Stimulated activated CD8-positive, alpha-beta memory T cell treated with anti-CD3 and anti-CD28 coated beads, Interleukin-4, amount 100 ng/mL, for 4 hours (primary cell): ENCODE data around the gene NLGN4X.

Experiments
- DNase-seq, 2 donors: peaks; one replicate each; pipeline ENCODE4 v3.0.0-alpha.2; 2020; ENCODE audit warnings: low read depth in 2 of 2, low spot score in 1 of 2

The NLGN4X gene

DNA sequence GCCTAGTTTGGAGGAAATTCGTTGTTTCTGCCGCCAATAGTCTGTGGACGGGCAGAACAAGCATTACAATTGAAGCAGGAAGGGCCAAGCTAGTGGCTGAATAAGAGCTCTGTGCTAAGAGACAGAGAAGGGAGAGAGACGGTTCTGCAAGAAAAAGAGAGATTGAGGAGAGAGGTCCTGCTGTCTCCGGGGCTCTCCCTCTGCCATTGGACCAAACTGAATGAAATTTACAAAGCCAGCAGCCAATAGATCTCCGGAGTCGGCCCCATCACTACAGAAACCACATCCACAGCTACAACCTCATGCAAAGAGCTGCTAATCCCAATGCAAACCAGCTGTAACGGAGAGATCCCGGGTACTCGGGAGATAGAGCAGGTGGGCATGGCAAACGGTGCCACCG, at the start of gene NLGN4X:
NLGN4X (minus strand) TSS at position 148 of the 400 bp plus-strand sequence. CDS start 77,401 bp downstream, outside the sequence.
- no peak for DNase-seq

DNA sequence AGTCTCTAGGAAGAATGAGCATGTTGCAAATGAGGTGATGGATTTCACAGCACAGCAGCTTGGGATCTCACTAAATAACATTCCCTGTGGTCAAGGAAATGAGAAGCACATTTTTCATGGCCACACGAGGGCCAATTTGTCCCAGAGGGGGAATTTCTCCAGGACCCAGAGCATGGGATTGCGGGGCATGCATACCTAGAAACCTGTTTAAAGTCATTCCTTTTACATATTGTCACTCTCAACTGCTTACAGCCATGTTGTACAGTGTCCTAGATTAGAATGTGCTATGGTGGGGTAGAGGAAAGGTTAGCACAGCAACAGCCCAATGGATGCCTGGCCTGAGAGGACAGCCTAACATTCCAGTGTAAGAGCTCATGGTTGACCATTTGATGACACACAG, 37.4 kb upstream of the NLGN4X start:
- no peak for DNase-seq

DNA sequence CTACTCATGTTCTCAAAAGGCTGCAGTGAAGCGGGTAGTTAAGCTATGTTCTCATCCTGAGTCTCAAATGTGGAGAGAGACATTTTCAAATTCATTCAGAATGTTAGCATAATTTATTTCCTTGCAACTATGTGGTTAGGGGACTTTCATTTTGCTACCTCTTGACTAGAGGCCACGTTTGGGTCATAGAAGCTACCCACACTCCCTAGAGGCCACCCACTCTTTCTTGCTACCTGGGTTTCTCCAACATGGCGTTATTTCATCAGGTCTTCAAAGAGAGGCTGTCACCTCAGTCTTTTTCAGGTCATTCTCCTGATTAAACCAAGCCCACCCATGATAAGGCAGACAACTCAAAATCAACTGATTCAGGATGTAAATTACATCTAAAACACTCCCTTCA, 34.3 kb upstream of the NLGN4X start:
- DNase-seq = no peak

DNA sequence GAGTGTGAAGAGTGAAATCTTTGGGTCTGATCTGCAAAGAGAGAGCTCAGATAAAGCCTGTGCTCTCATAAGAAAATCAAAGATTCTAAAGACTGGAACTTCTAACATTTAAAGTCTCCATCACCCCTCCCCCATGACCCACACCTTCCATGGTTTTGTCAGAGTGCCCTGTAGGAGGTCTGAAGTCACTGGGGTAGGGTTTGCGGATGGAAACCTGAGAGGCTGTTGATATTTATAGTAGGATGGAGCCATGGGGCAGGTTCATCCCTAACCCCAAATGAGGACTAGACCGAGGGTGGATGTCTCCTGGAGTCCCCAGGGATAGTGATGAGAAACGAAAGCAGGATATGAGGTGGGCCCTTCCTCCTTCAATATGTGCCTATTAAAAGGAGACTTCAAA, 28.4 kb upstream of the NLGN4X start:
- DNase-seq = no peak

DNA sequence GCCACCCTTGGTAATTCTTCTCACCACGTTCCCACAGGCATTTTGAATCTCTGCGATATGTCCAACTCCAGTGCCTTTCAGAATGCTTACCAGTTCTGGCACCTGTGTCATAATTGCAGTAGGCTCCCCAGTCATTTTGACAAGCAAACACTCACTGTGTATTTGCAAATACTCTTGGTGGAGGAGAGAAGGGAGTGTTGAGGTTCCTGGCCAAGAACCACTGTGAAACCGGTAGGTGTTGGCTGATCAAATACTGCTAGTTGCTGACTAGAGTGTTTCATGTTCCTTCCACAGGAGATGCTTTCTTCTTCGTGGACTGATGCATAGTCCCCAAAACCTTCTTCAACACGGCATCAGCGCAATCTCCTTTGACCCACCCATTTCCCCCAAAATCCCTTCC, 16.0 kb upstream of the NLGN4X start:
- no peak for DNase-seq

DNA sequence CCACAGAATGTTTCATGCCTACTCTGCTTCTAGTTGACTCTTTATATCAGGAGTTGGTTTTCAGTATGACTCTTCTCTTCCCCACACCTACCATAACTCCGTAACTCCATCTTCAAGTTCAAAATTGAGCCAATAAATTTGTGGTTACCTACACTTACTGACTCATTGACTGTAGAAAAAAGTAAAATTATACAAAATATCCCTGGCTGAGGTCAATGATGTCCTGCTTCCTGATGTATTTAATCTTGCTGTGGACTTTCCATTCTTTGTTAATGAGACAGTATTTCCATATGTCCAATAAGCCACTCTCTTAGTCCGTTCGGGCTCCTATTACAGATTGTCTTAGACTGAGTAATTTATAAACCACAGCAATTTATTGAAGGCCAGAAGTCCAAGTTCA, 9.9 kb upstream of the NLGN4X start:
- DNase-seq = no peak

DNA sequence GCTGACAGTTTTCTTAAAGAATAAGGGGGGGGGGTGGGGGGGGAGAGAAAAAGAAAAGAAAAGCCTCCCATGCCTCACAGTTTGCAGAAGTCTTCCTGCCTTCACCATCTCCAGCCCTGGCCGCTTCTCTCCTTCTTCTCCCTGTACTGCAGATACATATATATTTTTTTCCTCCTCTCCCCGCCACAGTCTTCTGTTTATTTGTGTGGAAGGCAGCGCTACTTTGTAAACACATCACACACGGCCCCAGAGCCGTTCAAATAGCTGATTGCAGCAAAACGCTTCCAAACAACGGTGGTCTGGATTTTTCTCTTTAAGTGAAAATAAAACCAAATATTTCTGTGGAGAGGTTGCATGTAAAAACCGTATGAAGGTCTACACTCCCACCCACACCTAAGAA, 732 bp downstream of the NLGN4X start:
- no peak for DNase-seq

DNA sequence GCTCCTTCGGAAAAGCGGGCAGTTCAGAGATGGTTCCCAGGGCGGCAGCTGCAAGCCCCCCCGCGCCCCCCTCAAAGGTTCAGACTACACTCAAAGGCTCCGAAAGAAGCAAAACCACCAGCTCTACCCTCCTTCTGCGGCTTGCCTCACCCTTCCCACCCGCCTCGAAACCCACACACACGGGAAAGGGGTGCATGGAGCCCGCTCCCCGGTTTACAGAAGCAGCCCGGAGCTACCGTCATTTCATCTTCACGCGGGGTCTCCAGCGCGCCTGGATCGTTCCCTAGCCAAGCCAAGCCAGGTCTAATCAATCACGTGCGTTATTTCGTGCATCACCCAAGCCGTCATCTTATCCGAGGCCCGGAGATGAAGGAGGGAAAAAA, 1.2 kb downstream of the NLGN4X start:
- DNase-seq = no peak

DNA sequence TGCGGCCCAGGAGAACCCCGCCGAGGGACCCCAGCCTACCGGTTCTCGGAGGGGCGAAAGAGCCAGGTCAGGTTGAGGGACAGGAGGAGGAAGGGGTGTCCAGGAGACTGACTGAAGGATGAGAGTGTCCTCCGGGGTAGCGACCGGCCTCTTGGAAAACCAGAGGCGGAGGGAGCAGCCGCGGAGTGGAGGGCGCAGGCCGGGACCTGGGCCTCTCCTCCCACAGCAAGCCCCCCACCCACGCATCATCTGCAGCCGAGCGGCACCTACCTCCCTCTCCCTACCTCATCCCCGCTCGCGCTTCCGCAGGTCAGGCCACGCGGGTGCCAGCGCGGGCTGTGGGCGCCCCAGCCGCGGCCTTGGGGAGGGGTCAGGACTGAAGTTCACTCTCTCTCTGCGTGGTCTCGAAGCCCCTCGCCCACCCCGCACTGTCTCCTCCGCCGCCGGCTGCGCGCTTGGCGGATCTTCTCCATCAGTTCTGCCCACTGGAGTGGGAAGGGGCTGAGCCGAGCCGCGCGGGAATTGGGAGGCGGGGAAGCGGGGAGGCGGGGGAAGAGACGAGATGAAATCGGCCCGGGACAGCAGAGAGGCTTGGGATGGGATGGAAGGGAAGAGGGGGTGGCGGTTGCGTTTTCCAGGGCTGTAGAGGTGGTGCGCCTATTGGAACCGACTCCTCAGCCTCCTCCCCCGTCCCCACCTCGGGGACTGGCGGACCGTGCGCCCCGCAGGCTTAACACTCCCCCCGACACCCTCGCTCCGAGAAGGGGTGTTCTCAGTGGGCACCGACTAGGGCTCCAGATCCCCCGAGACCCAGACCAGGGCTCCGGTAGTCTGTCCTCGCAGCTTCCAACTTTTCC, 1.8 kb downstream of the NLGN4X start:
- DNase-seq = no peak

DNA sequence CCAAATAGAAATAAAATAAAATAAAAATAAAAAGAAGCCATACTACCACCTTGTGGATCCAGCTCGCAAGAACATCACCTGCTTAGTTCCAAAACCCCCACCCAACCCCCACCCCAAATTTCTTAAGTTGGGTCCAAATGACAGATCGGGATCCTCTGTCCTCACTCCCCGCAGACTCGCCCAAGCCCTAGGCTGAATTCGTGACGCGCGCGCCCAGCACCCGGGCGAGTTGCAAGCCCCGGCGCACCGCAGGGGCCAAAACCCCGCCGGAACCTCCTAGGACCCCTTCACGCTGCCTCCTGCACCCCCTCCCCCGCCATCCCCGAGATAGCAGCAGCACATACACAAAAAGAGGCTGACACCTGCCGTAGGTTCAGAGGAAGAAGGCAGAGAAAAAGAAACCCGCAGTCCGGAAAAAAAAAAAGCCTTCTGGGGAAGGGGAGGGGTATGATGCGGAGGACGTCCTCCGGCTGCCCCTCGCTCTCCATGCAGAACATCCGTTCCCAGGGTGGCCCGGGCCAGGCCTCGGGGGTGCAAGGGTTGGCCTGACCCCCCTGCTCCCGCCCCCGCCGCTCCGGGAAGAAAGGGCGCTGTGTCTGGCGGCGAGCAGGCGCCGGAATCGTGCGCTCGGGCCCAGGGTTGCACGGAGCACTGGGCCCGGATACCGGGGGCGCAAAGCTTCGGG, 2.6 kb downstream of the NLGN4X start:
- no peak for DNase-seq

DNA sequence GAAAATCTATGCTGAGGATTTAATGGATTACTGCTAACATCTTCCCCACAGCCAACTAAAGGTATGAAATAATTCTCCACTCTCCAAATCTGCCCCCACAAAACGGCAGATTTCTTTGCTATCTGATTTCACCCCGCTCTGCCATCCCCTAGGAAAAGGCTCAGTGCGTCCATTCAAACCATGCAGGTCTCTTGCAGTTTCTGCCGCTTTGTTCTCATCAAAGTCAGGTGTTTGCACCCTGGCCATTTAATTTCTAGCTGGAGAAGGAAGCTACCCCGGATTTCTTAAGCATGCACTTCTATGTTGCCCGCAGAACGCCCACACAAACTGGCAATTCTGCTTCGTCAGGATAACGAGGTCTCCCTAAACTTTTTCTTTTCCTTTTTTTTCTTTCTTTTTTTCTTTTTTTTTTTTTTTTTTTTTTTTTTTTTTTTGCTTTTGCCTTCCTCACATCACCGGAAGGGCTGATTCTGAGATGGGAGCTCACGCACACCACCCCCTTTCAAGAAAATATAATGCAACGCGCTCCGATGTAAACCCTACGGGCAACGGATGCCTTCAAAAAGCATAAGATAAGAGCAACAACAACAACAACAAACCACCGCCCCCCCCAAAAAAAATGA, 3.3 kb downstream of the NLGN4X start:
- no peak for DNase-seq

DNA sequence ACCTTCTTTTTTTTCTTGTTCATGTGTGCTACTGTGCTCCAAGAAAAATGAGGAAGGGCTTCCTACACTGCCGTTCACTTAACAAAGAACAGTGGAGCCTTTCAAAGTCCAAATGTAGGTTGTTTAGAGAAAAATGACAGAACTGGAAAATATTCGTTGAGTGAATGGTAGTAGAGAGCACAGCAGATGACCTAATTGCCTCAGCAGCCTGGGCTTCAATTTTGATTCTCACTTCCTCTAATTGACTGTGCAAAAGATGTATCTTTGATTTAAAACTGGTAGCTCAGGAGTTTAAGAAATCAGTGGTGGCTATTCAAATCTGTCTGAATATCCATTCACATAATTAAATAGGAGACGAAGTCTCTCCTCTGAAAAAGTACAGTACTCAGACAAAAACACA, 5.2 kb downstream of the NLGN4X start:
- no peak for DNase-seq

DNA sequence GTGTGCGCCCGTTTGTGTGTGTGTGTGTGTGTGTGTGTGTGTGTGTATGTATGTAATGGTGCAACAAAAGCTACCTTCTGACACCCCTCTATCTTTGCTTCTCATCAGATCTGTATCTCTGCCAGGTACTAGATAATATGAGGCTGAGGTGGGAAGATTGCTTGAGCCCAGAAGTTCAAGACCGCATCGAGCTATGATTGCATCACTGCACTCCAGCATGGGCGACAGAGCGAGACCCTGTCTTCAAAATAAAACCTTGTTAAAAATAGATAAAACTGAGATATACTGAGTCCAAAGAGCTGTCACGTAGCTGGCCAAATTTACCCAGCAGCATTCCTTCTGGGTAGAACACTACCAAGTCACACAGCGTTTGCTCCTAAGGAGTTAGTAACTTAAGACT, 18.4 kb downstream of the NLGN4X start:
- DNase-seq = no peak

DNA sequence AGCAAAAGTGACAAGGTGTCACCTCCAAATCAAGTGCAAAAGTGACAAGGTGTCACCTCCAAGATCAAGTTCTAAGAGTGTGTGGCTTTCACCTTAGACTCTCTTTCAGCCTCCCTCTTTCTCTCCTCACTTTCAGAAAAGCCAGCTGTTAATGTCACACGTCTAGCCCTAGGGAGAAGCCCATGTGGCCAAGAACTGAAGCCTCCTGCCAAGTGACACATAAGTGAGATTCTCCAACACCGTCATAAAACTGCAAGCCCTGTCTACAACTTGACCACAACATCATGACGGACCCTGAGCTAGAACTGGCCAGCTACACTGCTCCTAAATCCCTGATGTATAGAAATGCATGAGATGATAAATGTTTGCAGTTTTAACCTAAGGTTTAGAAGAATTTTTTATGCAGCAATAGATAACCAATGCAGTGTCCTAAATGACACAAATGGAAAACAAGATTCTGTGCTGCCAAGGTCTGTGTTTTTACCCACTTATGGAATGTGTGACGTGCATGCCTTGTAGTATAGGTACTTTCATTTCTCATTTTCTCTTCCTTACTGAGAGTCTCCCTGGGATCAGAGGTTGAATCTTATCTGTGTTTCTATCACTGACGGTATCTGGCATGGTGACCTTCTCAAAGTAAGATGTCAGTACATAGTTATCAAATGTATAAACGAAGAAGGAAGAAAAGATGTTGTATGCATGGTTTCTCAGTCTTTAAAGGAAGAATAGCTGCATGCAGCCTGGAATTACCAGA, 25.0 kb downstream of the NLGN4X start:
- DNase-seq = no peak

DNA sequence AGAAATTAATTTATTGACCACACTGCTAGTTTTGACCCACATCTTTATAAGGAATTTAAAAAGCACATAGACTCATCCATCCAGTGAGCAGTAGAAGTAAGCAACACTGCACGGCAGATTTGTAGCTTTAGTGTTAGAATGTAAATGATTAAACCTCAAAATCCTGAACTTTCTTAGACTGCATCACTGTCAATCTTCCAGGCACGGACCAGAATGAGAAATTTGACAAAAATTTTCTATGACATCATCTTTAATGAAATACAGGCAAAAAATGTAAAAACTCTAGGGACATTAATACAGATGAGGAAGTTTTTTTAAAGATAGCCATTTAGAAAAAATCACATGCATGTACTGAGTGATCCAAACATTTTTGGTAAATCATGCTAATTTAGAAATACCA, 29.2 kb downstream of the NLGN4X start:
- no peak for DNase-seq

DNA sequence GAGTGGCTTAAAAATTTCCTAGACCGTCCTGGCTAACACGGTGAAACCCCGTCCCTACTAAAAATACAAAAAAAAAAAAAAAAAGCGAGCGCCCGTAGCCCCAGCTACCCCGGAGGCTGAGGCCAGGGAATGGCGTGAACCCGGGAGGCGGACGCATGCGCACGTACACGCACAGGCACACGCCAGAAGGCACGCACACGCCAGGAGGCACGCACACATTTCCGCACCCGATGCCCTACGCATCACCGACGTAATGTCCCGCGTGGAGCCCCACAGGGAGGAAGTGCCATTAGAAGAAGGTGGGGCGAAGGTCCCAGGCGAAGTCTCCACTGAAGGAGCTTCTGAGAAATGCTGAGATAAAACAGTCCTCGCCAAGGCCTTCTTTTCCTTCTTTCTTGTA, 41.4 kb downstream of the NLGN4X start:
- no peak for DNase-seq

DNA sequence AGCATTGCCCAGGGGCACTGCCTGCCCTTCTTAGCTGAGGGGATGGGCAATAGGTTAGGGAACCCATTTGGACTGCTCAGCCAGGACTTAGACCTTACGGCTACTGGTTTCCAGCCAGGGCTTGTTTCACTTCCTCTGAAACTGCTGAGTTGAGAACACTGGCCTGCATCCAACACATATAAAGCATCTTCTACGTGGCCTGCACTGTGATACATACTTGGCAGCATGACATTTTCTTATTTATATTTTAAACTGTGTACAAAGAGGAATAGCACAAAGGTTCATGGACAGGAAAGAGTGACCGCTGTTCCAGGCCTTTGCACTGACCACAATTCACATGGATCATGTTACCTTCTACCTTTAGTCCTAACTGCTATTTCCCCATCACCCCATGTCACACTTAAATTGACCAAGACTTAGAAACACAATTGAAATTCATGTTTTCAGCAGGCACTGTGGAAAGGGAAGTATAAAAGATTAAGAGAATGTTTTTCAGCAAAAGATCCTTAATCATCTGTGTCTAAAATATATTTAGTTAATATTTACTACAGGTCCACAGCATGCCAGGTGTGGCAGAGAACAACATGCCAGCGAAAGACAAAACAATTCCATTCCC, 43.7 kb downstream of the NLGN4X start:
- no peak for DNase-seq

DNA sequence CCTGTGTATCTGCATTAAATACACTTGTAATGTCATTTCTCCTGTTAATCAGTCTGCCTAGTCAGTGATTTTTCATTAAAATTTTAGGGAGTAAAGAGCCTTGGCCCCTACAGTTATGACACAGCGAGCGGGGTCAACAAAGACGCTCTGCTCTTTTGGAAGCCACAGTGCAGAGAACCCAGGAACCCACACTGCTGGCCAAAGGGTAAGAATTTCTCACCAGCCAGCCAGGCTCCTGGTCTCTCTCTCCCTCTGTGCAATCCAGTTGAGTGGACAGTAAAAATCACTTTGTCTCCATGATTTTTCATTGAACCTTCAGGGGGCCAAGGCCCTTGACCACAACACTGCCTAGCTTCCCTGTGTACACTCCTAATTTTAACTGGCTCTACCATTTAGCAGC, 52.8 kb downstream of the NLGN4X start:
- DNase-seq = no peak

DNA sequence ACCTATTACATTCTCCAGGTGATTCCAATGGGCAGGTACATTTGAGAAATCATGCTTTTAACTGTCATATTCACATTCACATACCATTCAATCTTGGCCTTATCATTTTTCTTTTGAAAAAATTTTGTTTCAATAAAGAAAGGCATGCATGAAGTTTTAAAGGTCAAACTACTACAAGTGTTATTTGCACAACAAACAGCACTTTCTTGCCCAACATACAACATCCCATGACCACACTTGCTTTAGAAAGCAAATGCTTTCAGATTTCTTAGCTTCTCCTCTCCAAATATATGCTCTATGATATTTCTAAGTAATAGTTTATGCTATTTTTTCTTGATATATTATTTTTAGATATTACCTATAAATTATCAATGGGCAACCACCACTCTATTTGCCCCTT, 58.2 kb downstream of the NLGN4X start:
- no peak for DNase-seq

DNA sequence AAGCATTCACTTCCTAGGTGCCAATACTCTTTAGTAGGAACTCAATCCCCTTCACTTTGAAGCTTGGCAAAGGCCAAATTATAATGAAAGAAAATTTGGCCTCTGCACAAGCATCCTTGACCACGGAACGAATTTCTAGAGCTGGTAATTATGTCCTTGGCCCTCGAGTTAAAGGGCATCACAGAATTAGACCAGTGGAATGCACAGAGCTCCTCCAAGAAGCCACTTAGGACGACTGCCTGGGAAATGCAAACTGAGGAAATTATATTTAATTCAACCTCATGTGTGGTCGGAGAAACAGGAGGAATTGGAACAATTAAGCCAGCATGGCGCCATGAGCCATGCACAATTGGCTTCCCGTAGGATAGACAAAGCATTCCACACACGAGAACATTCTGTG, 59.3 kb downstream of the NLGN4X start:
- DNase-seq = no peak

DNA sequence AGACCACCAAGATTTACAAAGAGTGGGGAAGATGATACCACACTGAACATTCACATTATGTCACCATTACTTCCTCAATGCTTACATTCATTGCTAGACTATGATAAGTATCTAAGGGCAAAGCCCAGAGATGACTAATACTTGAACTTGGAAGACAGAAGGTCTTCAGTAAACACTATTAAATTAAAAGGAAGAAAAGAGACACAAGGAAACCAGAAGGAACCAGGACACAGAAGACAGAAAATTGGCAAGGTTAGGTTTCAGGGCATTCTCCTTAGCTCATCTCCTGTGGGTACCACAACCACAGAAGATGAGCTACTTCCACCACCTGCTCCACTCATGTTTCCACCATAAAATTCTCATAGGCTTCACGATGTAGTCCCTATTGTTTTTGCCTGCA, 64.9 kb downstream of the NLGN4X start:
- DNase-seq = no peak
